IgD-negative memory B cell (primary cell): ENCODE results near the gene HOXD11. TPM values are rescaled to one million over a fixed set of nuclear protein-coding genes. Genes with fewer than 3 reads are reported as not detected.

Experiments
- H3K27ac Mint-ChIP-seq, 3 donors: one replicate each; pipeline ENCODE4 v1.8.0; 2020 to 2022; ENCODE audit warnings: mild to moderate bottlenecking in 3 of 3, mixed read lengths in 3 of 3, moderate library complexity in 1 of 3
- H3K27me3 Mint-ChIP-seq: one replicate; pipeline ENCODE4 v1.8.0; 2021; ENCODE audit warnings: mixed read lengths
- H3K36me3 Mint-ChIP-seq: one replicate; pipeline ENCODE4 v1.8.0; 2020; ENCODE audit warnings: mild to moderate bottlenecking, mixed read lengths
- H3K4me1 Mint-ChIP-seq, 3 donors: one replicate each; pipeline ENCODE4 v1.8.0; 2020 to 2022; ENCODE audit warnings: mixed read lengths in 3 of 3, mild to moderate bottlenecking in 1 of 3
- H3K4me3 Mint-ChIP-seq, 4 donors: one replicate each; pipeline ENCODE4 v1.8.0; 2020 to 2022; ENCODE audit warnings: mild to moderate bottlenecking in 4 of 4, mixed read lengths in 4 of 4, moderate library complexity in 3 of 4
- H3K9me3 Mint-ChIP-seq, 3 donors: one replicate each; pipeline ENCODE4 v1.8.0; 2020 to 2021; ENCODE audit warnings: mixed read lengths in 3 of 3, mild to moderate bottlenecking in 1 of 3
- polyA plus RNA-seq: library from polyadenylated mRNA; unstranded; fragments of 300-500 nt; fragmentation: Illumina TruSeq; gene quantifications from one replicate; pipeline ENCODE4 v1.2.3, GENCODE V29; 2021

HOXD11 gene
- polyA plus RNA-seq, 1 donor from 2014 or later: not detected

DNA sequence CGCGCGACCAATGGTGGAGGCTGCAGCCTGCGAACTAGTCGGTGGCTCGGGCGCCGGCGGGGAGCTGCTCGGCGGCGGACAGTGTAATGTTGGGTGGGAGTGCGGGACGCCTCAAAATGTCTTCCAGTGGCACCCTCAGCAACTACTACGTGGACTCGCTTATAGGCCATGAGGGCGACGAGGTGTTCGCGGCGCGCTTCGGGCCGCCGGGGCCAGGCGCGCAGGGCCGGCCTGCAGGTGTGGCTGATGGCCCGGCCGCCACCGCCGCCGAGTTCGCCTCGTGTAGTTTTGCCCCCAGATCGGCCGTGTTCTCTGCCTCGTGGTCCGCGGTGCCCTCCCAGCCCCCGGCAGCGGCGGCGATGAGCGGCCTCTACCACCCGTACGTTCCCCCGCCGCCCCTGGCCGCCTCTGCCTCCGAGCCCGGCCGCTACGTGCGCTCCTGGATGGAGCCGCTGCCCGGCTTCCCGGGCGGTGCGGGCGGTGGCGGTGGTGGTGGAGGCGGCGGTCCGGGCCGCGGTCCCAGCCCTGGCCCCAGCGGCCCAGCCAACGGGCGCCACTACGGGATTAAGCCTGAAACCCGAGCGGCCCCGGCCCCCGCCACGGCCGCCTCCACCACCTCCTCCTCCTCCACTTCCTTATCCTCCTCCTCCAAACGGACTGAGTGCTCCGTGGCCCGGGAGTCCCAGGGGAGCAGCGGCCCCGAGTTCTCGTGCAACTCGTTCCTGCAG is 15.8 kb downstream of the HOXD11 start, which contains the start of gene HOXD9:
Gene HOXD9 (plus strand): TSS at position 37 of the 728 bp plus-strand sequence. CDS start 50 bp downstream, at position 87.
- Mint-ChIP-seq H3K36me3 (peaks cover 1% of the 10 kb centered on the region), H3K4me1 (peaks cover 2 to 6% (median 3%) of the 10 kb centered on the region in 3 donors), H3K27ac (peak within 1 kb of the TSS; percentile 77 to 94 (median 84)), H3K4me3 (peak within 1 kb of the TSS in 2 of 4 donors; percentile 68 to 84), H3K27me3 (peaks cover 66% of the 10 kb centered on the region), H3K9me3 (peaks cover 0 to 6% (median 2%) of the 10 kb centered on the region in 3 donors)

DNA sequence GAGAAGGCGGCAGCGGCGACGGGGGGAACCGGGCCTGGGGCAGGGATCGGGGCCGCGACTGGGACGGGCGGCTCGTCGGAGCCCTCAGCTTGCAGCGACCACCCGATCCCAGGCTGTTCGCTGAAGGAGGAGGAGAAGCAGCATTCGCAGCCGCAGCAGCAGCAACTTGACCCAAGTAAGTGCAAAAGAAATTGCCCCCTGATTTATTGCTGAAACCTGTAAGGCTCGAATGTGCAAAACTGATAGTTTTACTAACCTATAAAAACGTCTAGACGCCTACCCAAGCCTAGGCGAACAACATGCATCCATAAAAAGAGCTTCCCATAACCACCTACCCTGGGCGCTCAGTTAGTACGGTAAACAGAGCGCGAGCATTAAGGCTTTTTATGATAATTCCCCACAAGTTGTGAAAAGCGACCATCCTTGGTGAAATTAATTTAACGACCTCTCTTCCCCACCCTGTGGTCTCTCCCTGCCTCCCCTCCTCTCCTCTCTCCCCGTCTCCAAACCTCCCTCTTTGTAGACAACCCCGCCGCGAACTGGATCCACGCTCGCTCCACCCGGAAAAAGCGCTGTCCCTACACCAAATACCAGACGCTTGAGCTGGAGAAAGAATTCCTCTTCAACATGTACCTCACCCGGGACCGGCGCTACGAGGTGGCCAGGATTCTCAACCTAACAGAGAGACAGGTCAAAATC is 16.5 kb downstream of the HOXD11 start:
- Mint-ChIP-seq H3K9me3 (peaks cover 0 to 6% (median 2%) of the 10 kb centered on the region in 3 donors), H3K4me3 (peak overlapping the region in 3 of 4 donors; percentile 31 to 84 (median 68)), H3K27me3 (peaks cover 64% of the 10 kb centered on the region), H3K4me1 (peaks cover 2 to 9% (median 6%) of the 10 kb centered on the region in 3 donors), H3K27ac (peak overlapping the region; percentile 77 to 94 (median 84)), H3K36me3 (no peaks in the 10 kb centered on the region)

DNA sequence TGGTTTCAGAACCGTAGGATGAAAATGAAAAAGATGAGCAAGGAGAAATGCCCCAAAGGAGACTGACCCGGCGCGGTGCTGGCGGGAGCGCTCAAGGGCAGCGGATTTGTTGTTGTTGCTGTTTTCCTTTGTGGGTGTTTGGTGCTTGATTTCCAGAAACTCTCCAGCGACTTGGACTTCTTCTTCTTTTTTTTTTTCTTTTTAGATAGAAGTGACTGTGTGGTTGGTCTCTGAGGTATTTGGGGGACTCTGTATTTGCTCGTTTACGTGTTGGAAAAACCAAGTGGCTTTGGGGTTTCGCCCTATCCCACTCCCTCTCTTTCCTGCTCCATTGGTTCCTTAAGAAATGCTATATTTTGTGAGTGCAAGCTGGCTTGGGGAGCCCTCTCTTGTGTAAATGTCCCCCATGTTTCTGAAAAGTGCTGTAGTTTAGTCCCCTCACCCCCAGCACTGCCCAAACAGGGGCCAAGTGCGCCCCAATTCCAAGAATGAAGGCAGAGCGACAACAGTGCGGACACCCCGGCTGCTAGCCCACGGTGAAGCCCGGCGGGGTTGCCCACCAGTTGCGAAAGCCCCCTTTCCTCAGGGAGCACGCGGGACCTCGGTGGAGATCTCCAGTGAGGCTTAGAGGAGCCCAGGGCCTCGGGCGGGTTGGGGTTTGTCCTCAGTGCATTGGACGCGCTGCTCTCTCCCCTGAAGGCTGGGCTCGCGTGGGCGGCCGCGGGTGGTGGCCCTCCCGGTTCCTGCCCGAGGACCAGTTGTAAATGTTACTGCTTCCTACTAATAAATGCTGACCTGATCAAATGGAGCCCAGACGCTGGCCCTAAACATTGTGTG is 17.2 kb downstream of the HOXD11 start:
- H3K9me3 Mint-ChIP-seq: peaks cover 0 to 6% (median 0%) of the 10 kb centered on the region in 3 donors
- H3K4me1 Mint-ChIP-seq: peaks cover 0 to 6% (median 6%) of the 10 kb centered on the region in 3 donors
- peak overlapping the region; percentile 77 to 94 (median 84) for H3K27ac Mint-ChIP-seq
- peaks cover 66% of the 10 kb centered on the region for H3K27me3 Mint-ChIP-seq
- H3K36me3 Mint-ChIP-seq: no peaks in the 10 kb centered on the region
- peak overlapping the region in 3 of 4 donors; percentile 31 to 68 (median 37) for H3K4me3 Mint-ChIP-seq

DNA sequence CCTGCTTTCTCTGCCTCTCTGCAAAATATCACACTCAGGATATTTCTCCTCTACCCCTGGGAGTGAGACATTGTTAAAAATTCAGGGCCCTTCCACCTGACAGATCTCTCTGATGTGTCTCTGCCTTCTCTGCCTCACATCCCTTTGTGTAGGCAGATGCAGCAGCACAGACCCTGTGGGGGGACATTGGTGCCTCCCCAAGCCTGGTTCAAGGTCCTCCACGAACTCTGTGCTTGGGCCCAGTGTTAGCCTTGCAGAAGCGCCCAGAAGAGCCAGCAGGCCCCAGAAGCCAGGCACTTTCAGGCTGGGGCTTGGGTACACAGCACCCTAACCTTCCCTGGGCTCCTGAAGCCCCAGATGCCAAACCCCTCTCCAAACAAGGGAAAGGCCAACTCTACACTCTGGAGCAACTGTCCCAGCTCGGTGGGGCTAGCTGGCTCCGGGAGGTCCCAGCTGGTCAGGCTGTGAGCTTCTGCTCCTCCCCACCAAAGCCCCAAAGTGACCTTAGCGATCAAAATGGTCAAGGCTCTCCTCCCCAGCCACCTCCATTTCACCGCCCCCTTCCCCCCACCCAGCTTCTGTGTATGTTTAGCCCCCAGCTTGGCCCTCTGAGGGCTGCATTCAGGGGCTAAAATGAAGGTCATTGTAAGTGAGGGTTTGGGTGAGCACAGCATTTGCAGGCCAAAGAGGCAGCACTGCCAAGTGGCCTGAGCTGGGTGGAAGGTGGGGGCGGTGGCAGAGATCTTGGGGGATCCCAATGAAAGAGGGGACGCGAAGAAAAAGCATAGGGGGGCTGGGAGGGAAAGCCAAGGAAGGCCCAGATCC is 18.1 kb downstream of the HOXD11 start:
- no peaks in the 10 kb centered on the region for H3K36me3 Mint-ChIP-seq

DNA sequence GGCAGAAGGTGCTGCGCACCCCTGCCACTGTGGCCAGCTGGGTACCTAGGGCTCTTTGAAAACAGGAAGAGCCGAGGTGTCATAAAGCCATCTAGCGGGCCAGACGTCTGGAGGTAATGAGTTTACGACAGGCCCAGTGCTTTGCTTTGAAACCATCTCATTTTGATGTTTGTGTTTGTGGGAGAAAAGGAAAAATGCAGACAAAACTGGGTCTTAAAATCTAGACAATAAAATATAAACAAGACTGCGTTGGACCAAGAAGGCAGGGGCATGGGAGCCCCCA is 18.6 kb downstream of the HOXD11 start:
- Mint-ChIP-seq H3K9me3 (peaks cover 0 to 3% (median 0%) of the 10 kb centered on the region in 3 donors), H3K36me3 (no peaks in the 10 kb centered on the region), H3K27me3 (peaks cover 56% of the 10 kb centered on the region), H3K4me1 (peaks cover 0 to 6% (median 6%) of the 10 kb centered on the region in 3 donors), H3K4me3 (peak overlapping the region in 1 of 4 donors; percentile 67), H3K27ac (peak overlapping the region in 2 of 3 donors; percentile 63 to 77)

More for the DNA sequence above, 18.1 kb downstream of the HOXD11 start:
- peak overlapping the region in 2 of 4 donors; percentile 62 to 68 for H3K4me3 Mint-ChIP-seq
- H3K27ac Mint-ChIP-seq: peak overlapping the region; percentile 36 to 77 (median 63)
- H3K9me3 Mint-ChIP-seq: peaks cover 0 to 6% (median 0%) of the 10 kb centered on the region in 3 donors
- peaks cover 0 to 6% (median 6%) of the 10 kb centered on the region in 3 donors for H3K4me1 Mint-ChIP-seq
- H3K27me3 Mint-ChIP-seq: peaks cover 61% of the 10 kb centered on the region

DNA sequence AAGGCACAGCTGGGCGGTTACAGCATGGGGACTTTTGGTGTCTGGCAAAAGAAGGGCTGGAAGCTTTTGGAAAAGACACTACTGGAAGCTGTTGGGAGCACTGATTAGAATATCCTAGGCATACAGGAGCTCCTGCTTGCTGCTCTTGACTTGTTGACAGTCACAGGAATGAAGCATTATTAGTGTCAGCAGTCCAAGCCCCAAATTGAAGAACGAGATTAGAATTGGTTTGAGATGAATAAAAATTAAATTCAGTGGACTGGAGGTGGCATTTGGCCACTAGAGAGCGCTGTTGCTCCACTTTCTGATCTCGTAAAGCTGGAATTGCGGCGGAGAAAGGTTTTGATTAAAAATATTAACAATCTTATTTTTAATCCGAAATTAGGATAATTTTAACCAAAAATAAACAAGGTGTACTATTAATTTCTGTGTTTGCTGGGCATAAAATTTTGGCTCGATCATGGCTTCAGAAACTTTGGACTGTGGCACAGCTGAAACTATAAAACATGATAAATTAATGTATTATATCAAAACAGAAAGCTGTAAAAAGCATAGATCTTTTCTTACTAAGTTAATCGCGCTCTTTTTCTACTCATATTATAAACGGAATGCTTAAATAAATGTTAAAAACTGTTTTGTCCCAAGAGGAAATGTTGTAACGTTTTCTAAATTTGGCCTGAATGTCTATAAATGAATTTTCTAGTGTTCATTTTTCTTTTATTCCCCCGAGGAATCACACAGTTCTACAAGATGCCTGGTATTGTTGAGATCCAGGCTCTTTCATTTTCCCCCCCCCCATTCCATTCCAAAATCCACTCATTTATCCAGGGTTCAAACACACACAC is 20.1 kb downstream of the HOXD11 start:
- peak overlapping the region in 2 of 4 donors; percentile 70 to 75 for H3K4me3 Mint-ChIP-seq
- no peaks in the 10 kb centered on the region for H3K36me3 Mint-ChIP-seq
- peaks cover 65% of the 10 kb centered on the region for H3K27me3 Mint-ChIP-seq
- peaks cover 0 to 5% (median 0%) of the 10 kb centered on the region in 3 donors for H3K9me3 Mint-ChIP-seq
- peak overlapping the region; percentile 77 to 99 (median 77) for H3K27ac Mint-ChIP-seq
- H3K4me1 Mint-ChIP-seq: peaks cover 3 to 12% (median 6%) of the 10 kb centered on the region in 3 donors

DNA sequence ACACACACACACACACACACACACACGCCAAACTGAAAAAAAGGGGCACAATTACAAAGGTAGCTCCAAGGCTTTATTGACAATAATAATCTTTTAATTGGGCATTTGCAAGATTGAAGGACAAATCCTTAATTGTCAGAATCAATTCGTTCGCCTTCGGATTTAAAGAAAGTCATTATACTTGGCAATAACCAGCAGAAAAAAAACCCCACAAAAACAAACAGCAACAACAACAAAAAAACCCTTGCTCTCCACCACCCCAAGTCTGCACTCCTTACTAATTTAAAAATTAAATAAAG is 20.6 kb downstream of the HOXD11 start:
- Mint-ChIP-seq H3K36me3 (no peaks in the 10 kb centered on the region), H3K9me3 (peaks cover 0 to 8% (median 0%) of the 10 kb centered on the region in 3 donors), H3K4me1 (peaks cover 7 to 16% (median 9%) of the 10 kb centered on the region in 3 donors), H3K27ac (peak overlapping the region; percentile 77 to 99 (median 94)), H3K4me3 (peak overlapping the region in 2 of 4 donors; percentile 67 to 70), H3K27me3 (peaks cover 70% of the 10 kb centered on the region)

DNA sequence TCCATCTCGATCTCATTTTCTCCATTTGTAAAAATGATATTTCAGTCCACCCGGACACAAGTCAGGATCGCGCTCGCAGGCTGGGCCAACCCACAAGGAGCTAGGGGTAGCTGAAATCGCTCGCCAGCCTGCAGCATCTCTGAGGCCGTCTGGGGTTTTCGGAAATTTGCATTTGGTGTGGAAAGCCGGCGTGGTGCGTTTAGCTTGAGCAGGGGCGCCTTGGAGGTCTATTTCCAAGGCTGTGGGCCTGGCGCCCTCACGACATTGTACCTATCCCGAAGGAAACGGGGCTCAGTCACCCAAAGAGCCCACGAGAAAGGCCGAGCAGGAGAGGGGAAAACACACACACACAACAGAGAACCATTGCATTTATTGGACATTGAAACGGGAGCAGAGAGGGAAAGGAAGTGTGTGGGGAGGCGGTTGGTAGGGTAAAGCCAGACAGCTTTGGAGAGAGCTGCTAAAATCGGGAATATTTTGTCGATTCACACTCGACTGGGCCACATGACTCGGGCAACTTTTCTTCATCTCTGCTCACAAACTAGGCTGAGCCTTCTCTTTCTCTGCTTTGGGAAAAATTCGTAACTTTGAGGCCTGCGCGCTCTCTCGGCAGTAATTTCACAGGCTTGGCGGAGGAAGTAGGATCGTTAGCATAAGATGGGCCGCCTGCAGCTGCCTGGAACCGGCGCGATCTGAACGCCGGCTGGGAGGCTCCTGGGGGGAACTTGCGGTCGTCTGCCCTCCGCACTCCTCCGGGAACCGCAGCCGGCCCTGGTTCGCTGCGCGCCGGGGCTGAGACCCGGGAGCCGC is 21.3 kb downstream of the HOXD11 start:
- Mint-ChIP-seq H3K27ac (peak overlapping the region; percentile 77 to 99 (median 94)), H3K4me3 (peak overlapping the region; percentile 41 to 70 (median 48)), H3K9me3 (peaks cover 0 to 8% (median 0%) of the 10 kb centered on the region in 3 donors), H3K36me3 (no peaks in the 10 kb centered on the region), H3K27me3 (peaks cover 74% of the 10 kb centered on the region), H3K4me1 (peaks cover 7 to 16% (median 9%) of the 10 kb centered on the region in 3 donors)

DNA sequence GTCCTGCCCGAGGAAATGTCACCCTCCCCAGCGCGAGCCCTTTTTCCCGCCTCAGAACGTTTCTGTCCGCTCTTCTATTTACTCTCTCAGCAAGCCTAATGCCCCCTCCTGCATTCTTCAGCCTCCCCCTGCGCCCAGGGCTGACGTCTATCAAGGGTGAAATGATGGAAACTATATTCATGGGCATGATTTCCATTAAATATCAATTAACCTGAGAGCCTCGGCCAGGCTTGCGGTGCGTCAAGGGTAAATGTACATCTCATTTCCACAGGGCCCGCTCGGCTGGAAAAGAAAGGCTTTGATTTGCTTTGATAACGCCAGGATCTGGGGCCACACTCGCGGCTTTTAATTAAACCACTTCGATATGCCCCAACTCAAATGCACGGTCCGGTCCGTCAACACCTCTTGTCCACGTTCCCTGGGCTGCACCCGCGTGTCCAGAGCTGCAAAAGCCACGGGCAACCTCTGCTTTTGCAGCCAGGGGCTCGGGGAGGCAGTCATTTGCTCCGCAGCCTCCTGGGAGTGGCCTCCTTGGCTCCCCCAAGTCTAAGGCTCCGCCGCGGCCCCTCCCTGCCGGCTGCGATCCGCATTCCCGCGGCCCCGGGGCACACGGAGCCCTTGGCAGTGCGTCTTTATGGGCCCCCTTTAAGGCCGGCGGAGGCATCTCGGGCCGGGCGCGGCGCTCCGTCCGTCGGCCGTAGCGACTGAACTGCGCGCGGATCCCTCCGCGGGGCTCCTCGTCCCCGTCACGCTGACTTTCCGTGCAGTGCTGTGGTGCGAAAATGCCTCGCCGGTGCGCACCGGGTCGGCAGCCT is 22.1 kb downstream of the HOXD11 start, which contains the start of gene HOXD8:
Gene HOXD8 (plus strand): TSS at position 724 of the 815 bp plus-strand sequence. CDS start 662 bp downstream, outside the sequence.
- H3K9me3 Mint-ChIP-seq: peaks cover 0 to 5% (median 0%) of the 10 kb centered on the region in 3 donors

DNA sequence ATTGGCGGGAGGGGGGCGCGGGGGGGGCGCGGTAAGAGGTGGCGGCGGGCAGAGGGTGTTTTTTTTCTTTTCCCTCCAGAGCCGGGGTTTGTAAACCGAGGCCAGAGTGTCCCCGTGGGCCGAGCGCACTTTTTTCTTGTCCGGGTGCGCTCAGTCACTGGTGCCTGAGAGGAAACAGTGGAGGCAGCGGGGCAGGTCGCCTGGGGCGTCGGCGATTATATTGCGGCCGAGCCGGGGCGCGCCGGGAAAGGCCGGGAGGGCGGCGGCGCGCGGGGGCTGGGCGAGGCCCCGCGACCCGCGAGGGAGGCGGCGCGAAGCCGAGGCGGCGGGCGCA is 22.7 kb downstream of the HOXD11 start:
- Mint-ChIP-seq H3K27ac (no peak overlapping the region), H3K36me3 (no peaks in the 10 kb centered on the region), H3K4me1 (peaks cover 7 to 16% (median 9%) of the 10 kb centered on the region in 3 donors), H3K27me3 (peaks cover 75% of the 10 kb centered on the region), H3K9me3 (peaks cover 0 to 5% (median 0%) of the 10 kb centered on the region in 3 donors), H3K4me3 (no peak overlapping the region)

More for the DNA sequence above, 22.1 kb downstream of the HOXD11 start, which contains the start of gene HOXD8:
- peaks cover 7 to 16% (median 9%) of the 10 kb centered on the region in 3 donors for H3K4me1 Mint-ChIP-seq
- peak within 1 kb of the TSS; percentile 41 to 82 (median 73) for H3K4me3 Mint-ChIP-seq
- H3K27ac Mint-ChIP-seq: peak within 1 kb of the TSS; percentile 77 to 99 (median 94)
- no peaks in the 10 kb centered on the region for H3K36me3 Mint-ChIP-seq
- peaks cover 75% of the 10 kb centered on the region for H3K27me3 Mint-ChIP-seq

DNA sequence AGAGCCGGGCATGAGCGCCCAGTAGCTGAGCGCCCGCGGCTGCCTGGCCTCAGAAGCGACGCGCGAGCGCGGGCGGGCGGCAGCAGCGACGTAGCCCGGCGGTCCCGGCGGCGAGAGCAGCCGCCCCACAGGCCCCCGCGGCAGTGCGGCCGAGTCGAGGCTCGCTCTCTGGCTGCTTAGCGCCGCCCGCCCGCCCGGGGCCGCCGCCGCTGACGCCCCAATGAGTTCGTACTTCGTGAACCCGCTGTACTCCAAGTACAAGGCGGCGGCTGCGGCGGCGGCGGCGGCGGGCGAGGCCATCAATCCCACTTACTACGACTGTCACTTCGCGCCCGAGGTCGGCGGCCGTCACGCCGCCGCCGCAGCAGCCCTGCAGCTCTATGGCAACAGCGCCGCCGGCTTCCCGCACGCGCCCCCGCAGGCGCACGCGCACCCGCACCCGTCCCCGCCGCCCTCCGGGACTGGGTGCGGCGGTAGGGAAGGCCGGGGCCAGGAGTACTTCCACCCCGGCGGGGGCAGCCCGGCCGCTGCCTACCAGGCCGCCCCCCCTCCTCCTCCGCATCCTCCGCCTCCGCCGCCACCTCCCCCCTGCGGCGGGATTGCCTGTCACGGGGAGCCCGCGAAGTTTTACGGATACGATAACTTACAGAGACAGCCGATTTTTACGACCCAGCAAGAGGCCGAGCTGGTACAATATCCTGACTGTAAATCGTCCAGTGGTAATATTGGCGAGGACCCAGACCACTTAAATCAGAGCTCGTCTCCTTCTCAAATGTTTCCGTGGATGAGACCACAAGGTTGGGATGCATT is 23.3 kb downstream of the HOXD11 start:
- Mint-ChIP-seq H3K4me3 (peak overlapping the region; percentile 16 to 82 (median 72)), H3K27me3 (peaks cover 78% of the 10 kb centered on the region), H3K9me3 (peaks cover 0 to 5% (median 0%) of the 10 kb centered on the region in 3 donors), H3K4me1 (peaks cover 7 to 19% (median 9%) of the 10 kb centered on the region in 3 donors), H3K36me3 (no peaks in the 10 kb centered on the region), H3K27ac (peak overlapping the region; percentile 76 to 97 (median 90))
